Motor neuron (in vitro differentiated cells): ENCODE measurements around the gene FRK. TPM values are rescaled to one million over a fixed set of nuclear protein-coding genes. Genes with fewer than 3 reads are reported as not detected.

Source experiments
- ATAC-seq, 8 experiments: fragments of 200-7000 bp; cut with Tn5 transposase; replicated peaks in 6 of 8; 2 replicates each; pipeline ENCODE4 v1.8.0; 2021; ENCODE audit warnings: mild to moderate bottlenecking in 8 of 8, moderate library complexity in 8 of 8
- H3K27ac ChIP-seq, 2 donors: fragments of 250-450 bp; sonication (Bioruptor Pico); 2 replicates each; pipeline ENCODE4 v1.9.0; 2021; ENCODE audit warnings: antibody characterized with exemption in 2 of 2, mild to moderate bottlenecking in 2 of 2, moderate library complexity in 1 of 2
- H3K4me1 ChIP-seq, 2 donors: fragments of 250-450 bp; sonication (Bioruptor Pico); replicated peaks in 1 of 2; 2 replicates each; pipeline ENCODE4 v1.6.1; 2021; ENCODE audit warnings: antibody characterized with exemption in 2 of 2, mild to moderate bottlenecking in 2 of 2, moderate library complexity in 1 of 2
- H3K4me3 ChIP-seq, 5 donors: fragments of 250-450 bp; sonication (Bioruptor Pico); 2 replicates each; pipeline ENCODE4 v1.9.0; 2021; ENCODE audit warnings: antibody characterized with exemption in 5 of 5, mild to moderate bottlenecking in 5 of 5, moderate library complexity in 4 of 5
- WGBS, 10 experiments: fragments of 450-650 bp; shearing (Covaris generic); methylation state at CpG; one replicate each; pipeline ENCODE4 v1.0.0; 2022; 5-methylcytosine and 5-hydroxymethylcytosine counted together
- in situ Hi-C, 9 experiments: fragments of 400-800 bp; cut with MboI; loops; one replicate each; pipeline ENCODE4 v1.15.0; 2021; ENCODE audit warnings: low sequenced_read_pairs in 9 of 9, low pct_unique_long_range_greater_than_20kb in 2 of 9; ENCODE audit not compliant: unreplicated experiment in 9 of 9
- total RNA-seq, 8 experiments: library from RNA; unstranded; fragments of 300-600 nt; gene quantifications; 2 replicates each; pipeline versions ENCODE4 v1.2.3 to v1.2.4, GENCODE V29; 2022

The FRK gene
- 1 to 10 TPM in 2 of 8 experiments, under 1 TPM in 6; 0.05 to 4.1 (median 0.24) TPM for total RNA-seq

- peak in 3 of 8 experiments; percentile 80 to 89 (median 89) for ATAC-seq
- no peak within 1 kb of the TSS for H3K27ac ChIP-seq
- in situ Hi-C loops = no loop called here
- WGBS, 10 experiments = 0 to 80% (median 33%) methylated on average over 1 to 6 of the region's 7 CpGs; no CpG with 5 or more reads in 1 of the 10 experiments
- no peaks in the 10 kb centered on the region for H3K4me1 ChIP-seq
- no peak within 1 kb of the TSS for H3K4me3 ChIP-seq
Observed at GRCh38 chr6:116060572-116061283, at the start of gene FRK. FRK (minus strand) TSS chr6:116060891; CDS start chr6:116060311, 580 bp downstream.

GRCh38 chr6:116108836-116109235 lies 48.1 kb upstream of the FRK start:
- WGBS, 10 experiments = 0 to 29% (median 0%) methylated on average over 1 of the region's 1 CpG; no CpG with 5 or more reads in 7 of the 10 experiments
- Histone ChIP-seq H3K4me1 (peaks cover 0 to 2% of the 10 kb centered on the region in 2 donors), H3K27ac (no peak overlapping the region), H3K4me3 (no peak overlapping the region)
- peak in 7 of 8 experiments; percentile 31 to 99 (median 49) for ATAC-seq
- in situ Hi-C loops = loop anchor here in 1 of 9 experiments (25.0 kb wide), 1 partner anchor 103 kb away; no protein-coding TSS in a partner anchor

- Histone ChIP-seq H3K4me3 (no peak overlapping the region), H3K27ac (no peak overlapping the region), H3K4me1 (peaks cover 0 to 2% of the 10 kb centered on the region in 2 donors)
- in situ Hi-C loops = loop anchor here in 1 of 9 experiments (25.0 kb wide), 1 partner anchor 106 kb away; no protein-coding TSS in a partner anchor
- ATAC-seq = no peak
- 44 to 83% (median 58%) methylated on average over 1 of the region's 1 CpG; no CpG with 5 or more reads in 1 of the 10 experiments for WGBS, 10 experiments
Observed at GRCh38 chr6:116106146-116106545, 45.5 kb upstream of the FRK start.

- in situ Hi-C loops = loop anchor here in 1 of 9 experiments (25.0 kb wide), 1 partner anchor 107 kb away; no protein-coding TSS in a partner anchor
- Histone ChIP-seq H3K27ac (no peak overlapping the region), H3K4me1 (peaks cover 0 to 2% of the 10 kb centered on the region in 2 donors), H3K4me3 (no peak overlapping the region)
- WGBS, 10 experiments = 72 to 100% (median 100%) methylated on average over 1 to 2 of the region's 3 CpGs; no CpG with 5 or more reads in 1 of the 10 experiments
- ATAC-seq = no peak
Observed at GRCh38 chr6:116105247-116105646, 44.6 kb upstream of the FRK start.

- Histone ChIP-seq H3K4me3 (no peak overlapping the region), H3K4me1 (peaks cover 0 to 2% of the 10 kb centered on the region in 2 donors), H3K27ac (no peak overlapping the region)
- in situ Hi-C loops = loop anchor here in 1 of 9 experiments (25.0 kb wide), 1 partner anchor 108 kb away; no protein-coding TSS in a partner anchor
- no peak for ATAC-seq
- 78 to 100% (median 100%) methylated on average over 1 of the region's 1 CpG; no CpG with 5 or more reads in 4 of the 10 experiments for WGBS, 10 experiments
Observed at GRCh38 chr6:116104636-116105035, 43.9 kb upstream of the FRK start.

- H3K4me3 ChIP-seq = no peak overlapping the region
- in situ Hi-C loops = loop anchor here in 1 of 9 experiments (25.0 kb wide), 1 partner anchor 109 kb away; no protein-coding TSS in a partner anchor
- H3K27ac ChIP-seq = no peak overlapping the region
- no peaks in the 10 kb centered on the region for H3K4me1 ChIP-seq
- ATAC-seq = no peak
- 67 to 100% (median 100%) methylated on average over 1 to 4 of the region's 4 CpGs for WGBS, 10 experiments
Observed at GRCh38 chr6:116102873-116103272, 42.2 kb upstream of the FRK start.

GRCh38 chr6:116101790-116102189 lies 41.1 kb upstream of the FRK start:
- ATAC-seq = no peak
- WGBS, 10 experiments = 38 to 79% (median 63%) methylated on average over 1 to 2 of the region's 2 CpGs; no CpG with 5 or more reads in 6 of the 10 experiments
- Histone ChIP-seq H3K4me1 (no peaks in the 10 kb centered on the region), H3K27ac (no peak overlapping the region), H3K4me3 (peak overlapping the region; percentile 60 to 88 (median 76))
- in situ Hi-C loops = loop anchor here in 1 of 9 experiments (25.0 kb wide), 1 partner anchor 111 kb away; no protein-coding TSS in a partner anchor

GRCh38 chr6:116101302-116101718 lies 40.6 kb upstream of the FRK start:
- Histone ChIP-seq H3K27ac (peak overlapping the region in 1 of 2 donors; percentile 86), H3K4me3 (peak overlapping the region; percentile 60 to 88 (median 76)), H3K4me1 (no peaks in the 10 kb centered on the region)
- 0 to 14% (median 5%) methylated on average over 3 to 7 of the region's 12 CpGs; no CpG with 5 or more reads in 3 of the 10 experiments for WGBS, 10 experiments
- peak in 1 of 8 experiments; percentile 0 for ATAC-seq
- in situ Hi-C loops = loop anchor here in 1 of 9 experiments (25.0 kb wide), 1 partner anchor 111 kb away; no protein-coding TSS in a partner anchor

GRCh38 chr6:116100419-116101301 lies 40.0 kb upstream of the FRK start, which contains the start of gene NT5DC1:
NT5DC1 (plus strand) TSS chr6:116100853; CDS start chr6:116100931, 78 bp downstream.
- peak within 1 kb of the TSS; percentile 79 to 86 for H3K27ac ChIP-seq
- ATAC-seq = peak; percentile 89 to 93 (median 91)
- no peaks in the 10 kb centered on the region for H3K4me1 ChIP-seq
- in situ Hi-C loops = loop anchor here in 1 of 9 experiments (25.0 kb wide), 1 partner anchor 112 kb away; no protein-coding TSS in a partner anchor
- 0 to 33% (median 5%) methylated on average over 1 to 8 of the region's 87 CpGs; no CpG with 5 or more reads in 1 of the 10 experiments for WGBS, 10 experiments
- peak within 1 kb of the TSS; percentile 60 to 88 (median 76) for H3K4me3 ChIP-seq

GRCh38 chr6:116099036-116099435 lies 38.3 kb upstream of the FRK start:
- WGBS, 10 experiments = 43 to 100% (median 100%) methylated on average over 1 of the region's 1 CpG; no CpG with 5 or more reads in 2 of the 10 experiments
- Histone ChIP-seq H3K27ac (no peak overlapping the region), H3K4me3 (no peak overlapping the region), H3K4me1 (no peaks in the 10 kb centered on the region)
- in situ Hi-C loops = no loop called here
- ATAC-seq = no peak

- Histone ChIP-seq H3K27ac (no peak overlapping the region), H3K4me3 (no peak overlapping the region), H3K4me1 (no peaks in the 10 kb centered on the region)
- WGBS, 10 experiments = 0 to 78% (median 43%) methylated on average over 1 to 2 of the region's 2 CpGs; no CpG with 5 or more reads in 1 of the 10 experiments
- ATAC-seq = no peak
- in situ Hi-C loops = no loop called here
Observed at GRCh38 chr6:116096979-116097816, 36.5 kb upstream of the FRK start.
